Pulmonary artery endothelial cell (primary cell): Measurements from ENCODE around the gene PEDS1. TPM values are rescaled to one million over a fixed set of nuclear protein-coding genes. Genes with fewer than 3 reads are reported as not detected.
"Not testable (repeated sequence)": the region's sequence is repeated elsewhere in the genome, so short reads cannot be mapped to it uniquely, and the experiment has no call there.

Source experiments
- DNase-seq: peaks from one replicate; pipeline ENCODE4 v3.0.0-alpha.2; 2011; ENCODE audit warnings: low read depth, low spot score
- total RNA-seq: library from RNA; depleted of rRNA; stranded (reverse); fragments of >200 nt; gene quantifications from 2 replicates; pipeline ENCODE4 v1.2.3, GENCODE V29; 2014

PEDS1 gene
- total RNA-seq, 1 donor from 2014 or later, result 35.3 TPM

GRCh38 chr20:50190251-50191064 is 36.9 kb upstream of the PEDS1 start, which contains the start of gene CEBPB:
CEBPB (plus strand) TSS chr20:50190830; CDS start chr20:50191034, 204 bp downstream.
- no peak for DNase-seq

GRCh38 chr20:50189681-50190250 is 36.2 kb upstream of the PEDS1 start:
- DNase-seq, result no peak

GRCh38 chr20:50188879-50189680 is 35.6 kb upstream of the PEDS1 start:
- DNase-seq, result no peak

GRCh38 chr20:50188287-50188688 is 34.8 kb upstream of the PEDS1 start:
- DNase-seq, result no peak

- DNase-seq, result no peak
These were observed 34.0 kb upstream of the PEDS1 start for GRCh38 chr20:50187403-50188051.

- DNase-seq, result no peak
These were observed 33.5 kb upstream of the PEDS1 start for GRCh38 chr20:50186987-50187402.

GRCh38 chr20:50186151-50186885 is 32.8 kb upstream of the PEDS1 start:
- DNase-seq, result no peak

- no peak for DNase-seq
These were observed 31.9 kb upstream of the PEDS1 start for GRCh38 chr20:50185426-50185825.

- no peak for DNase-seq
These were observed 28.8 kb upstream of the PEDS1 start for GRCh38 chr20:50182346-50182745.

- DNase-seq, result no peak
These were observed 27.8 kb upstream of the PEDS1 start for GRCh38 chr20:50181344-50181743.

- not testable (repeated sequence) for DNase-seq
These were observed 25.1 kb upstream of the PEDS1 start for GRCh38 chr20:50178672-50179071.

- no peak for DNase-seq
These were observed 22.7 kb upstream of the PEDS1 start for GRCh38 chr20:50175938-50176933.

- DNase-seq, result no peak
These were observed 20.9 kb upstream of the PEDS1 start for GRCh38 chr20:50174456-50174855.

- no peak for DNase-seq
These were observed 19.0 kb upstream of the PEDS1 start for GRCh38 chr20:50172347-50173013.

- DNase-seq, result no peak
These were observed 17.2 kb upstream of the PEDS1 start for GRCh38 chr20:50170549-50171220.

- no peak for DNase-seq
These were observed 15.9 kb upstream of the PEDS1 start for GRCh38 chr20:50169329-50169823.

- peak; percentile 99 for DNase-seq
These were observed 12.4 kb upstream of the PEDS1 start for GRCh38 chr20:50165684-50166554.
